NCI-H82 treated with DMSO at 0.1 percent for 48 hours (cell line): ENCODE measurements around the gene CAMK2D.

ENCODE experiments used
- DNase-seq: peaks from one replicate; lab custom pipeline; 2025; ENCODE audit not compliant: unreplicated experiment; lab: John Stamatoyannopoulos, UW

CAMK2D gene

GRCh38 chr4:113481820-113482219 is 279.7 kb downstream of the CAMK2D start:
- DNase-seq, result no peak

- no peak for DNase-seq
These were observed 281.4 kb downstream of the CAMK2D start for GRCh38 chr4:113480109-113480508.

DNA sequence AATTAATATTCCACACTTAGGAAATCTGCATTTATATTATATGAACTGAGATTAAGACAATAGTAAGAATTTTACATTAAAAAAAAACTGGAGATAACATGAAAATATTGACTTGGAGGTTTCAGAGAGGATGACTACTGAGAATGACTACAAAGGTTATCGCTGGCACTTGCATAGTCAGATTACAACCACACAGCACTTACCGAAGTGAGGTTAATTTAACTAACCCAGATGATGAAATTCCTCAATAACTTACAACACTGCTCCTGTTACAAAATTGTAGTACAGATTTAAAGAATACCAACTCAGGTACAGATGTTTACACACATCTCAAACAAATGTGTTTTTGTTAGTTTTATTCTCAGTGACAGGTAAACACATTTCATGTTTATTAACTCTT is 283.5 kb downstream of the CAMK2D start:
- DNase-seq, result no peak

GRCh38 chr4:113476800-113477199 is 284.7 kb downstream of the CAMK2D start:
- DNase-seq, result no peak

DNA sequence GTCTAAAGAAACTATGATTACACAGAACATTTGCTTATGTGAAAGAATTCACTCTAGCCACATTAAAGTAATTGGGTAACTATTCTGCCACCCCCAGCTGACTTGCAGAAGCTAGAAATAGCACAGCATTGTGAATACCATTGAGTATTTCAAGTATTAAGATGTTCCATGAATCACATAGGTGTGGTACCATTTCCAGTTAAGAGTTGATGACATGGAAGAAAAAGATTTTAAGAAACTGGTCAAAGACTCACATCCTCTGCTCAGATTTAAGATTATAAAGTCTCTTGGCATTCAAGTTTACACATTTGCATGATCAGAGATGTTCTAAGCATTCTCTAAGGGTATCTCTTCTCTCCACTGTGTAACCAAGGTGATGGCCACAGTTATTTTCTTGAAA is 287.5 kb downstream of the CAMK2D start:
- no peak for DNase-seq

GRCh38 chr4:113472864-113473263 is 288.7 kb downstream of the CAMK2D start:
- no peak for DNase-seq

GRCh38 chr4:113471146-113471860 is 290.2 kb downstream of the CAMK2D start:
- no peak for DNase-seq

DNA sequence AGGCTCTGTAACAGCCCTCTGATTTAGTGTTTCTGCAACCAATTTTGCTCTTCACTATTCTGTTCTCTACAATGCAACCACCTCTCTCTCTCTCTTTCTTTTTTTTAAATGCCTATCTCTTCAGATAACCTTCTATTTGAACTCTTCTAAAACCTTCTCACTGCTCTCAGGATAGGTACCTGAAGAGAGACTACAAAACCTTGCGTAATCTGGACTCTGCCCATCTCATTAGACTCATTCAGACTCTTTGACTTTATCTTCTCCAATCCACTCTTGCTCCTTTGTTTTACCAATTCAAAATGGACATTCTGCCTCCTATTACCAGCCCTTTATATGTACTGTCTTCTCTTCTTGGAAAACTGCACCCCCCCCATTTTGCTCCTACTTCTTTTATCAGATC is 291.6 kb downstream of the CAMK2D start:
- no peak for DNase-seq

GRCh38 chr4:113469023-113469390 is 292.5 kb downstream of the CAMK2D start:
- no peak for DNase-seq

GRCh38 chr4:113468165-113469022 is 293.1 kb downstream of the CAMK2D start:
- no peak for DNase-seq

DNA sequence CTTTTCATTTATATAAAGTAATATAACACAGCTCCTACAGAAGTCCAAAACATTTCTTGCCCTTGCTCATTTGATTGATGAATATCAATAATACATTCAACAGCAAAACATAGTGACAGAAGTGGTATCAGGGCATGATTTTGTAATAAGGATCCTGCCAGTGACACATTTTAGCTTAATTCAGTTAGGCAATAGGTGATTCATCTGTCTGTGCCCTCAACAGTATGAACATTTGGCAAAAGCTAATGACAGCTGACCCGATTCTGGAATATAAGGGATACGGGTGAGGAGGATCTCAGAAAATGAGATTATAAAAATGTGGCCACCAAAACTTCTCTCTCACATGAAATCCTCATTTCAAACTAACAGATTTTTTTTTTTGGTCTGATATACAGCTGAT is 294.0 kb downstream of the CAMK2D start:
- no peak for DNase-seq

- no peak for DNase-seq
These were observed 299.3 kb downstream of the CAMK2D start for GRCh38 chr4:113462286-113462685.

DNA sequence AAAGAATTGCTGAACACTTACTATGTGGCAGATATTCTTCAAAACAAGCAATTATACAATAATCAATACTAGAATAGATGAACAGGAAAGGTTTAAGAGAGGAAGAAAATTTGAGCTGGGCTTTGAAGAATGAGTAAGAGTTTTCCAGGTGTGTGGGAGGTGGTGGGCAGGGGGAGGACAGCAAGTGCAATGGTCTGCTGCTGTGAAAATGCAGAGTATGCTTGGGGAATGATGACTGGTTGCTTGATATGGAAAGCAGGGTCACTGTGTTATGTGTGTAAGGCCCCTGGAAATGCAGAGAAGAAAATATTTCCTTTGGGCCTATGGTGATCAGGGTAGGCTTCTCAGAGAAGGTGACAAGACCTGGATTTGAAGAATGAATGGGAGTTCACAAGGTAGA is 300.3 kb downstream of the CAMK2D start:
- DNase-seq, result no peak

- DNase-seq, result no peak
These were observed 303.7 kb downstream of the CAMK2D start for GRCh38 chr4:113457886-113458285.

- no peak for DNase-seq
These were observed 304.4 kb downstream of the CAMK2D start for GRCh38 chr4:113457121-113457520.

- DNase-seq, result no peak
These were observed 306.5 kb downstream of the CAMK2D start for GRCh38 chr4:113455061-113455460.

GRCh38 chr4:113452868-113453620 is 308.5 kb downstream of the CAMK2D start:
- no peak for DNase-seq

GRCh38 chr4:113452152-113452551 is 309.4 kb downstream of the CAMK2D start:
- DNase-seq, result no peak

GRCh38 chr4:113450295-113451080 is 311.1 kb downstream of the CAMK2D start:
- DNase-seq, result no peak

- DNase-seq, result no peak
These were observed 312.0 kb downstream of the CAMK2D start for GRCh38 chr4:113449410-113449974.

- DNase-seq, result no peak
These were observed 313.8 kb downstream of the CAMK2D start for GRCh38 chr4:113447769-113448168.
